ENCODE measurements around the gene CCDC157. TPM values are rescaled to one million over a fixed set of nuclear protein-coding genes. Genes with fewer than 3 reads are reported as not detected.

Gene CCDC157
- total and polyA plus RNA-seq, 4 donors = 0.53 to 1.4 (median 0.98) TPM

DNA sequence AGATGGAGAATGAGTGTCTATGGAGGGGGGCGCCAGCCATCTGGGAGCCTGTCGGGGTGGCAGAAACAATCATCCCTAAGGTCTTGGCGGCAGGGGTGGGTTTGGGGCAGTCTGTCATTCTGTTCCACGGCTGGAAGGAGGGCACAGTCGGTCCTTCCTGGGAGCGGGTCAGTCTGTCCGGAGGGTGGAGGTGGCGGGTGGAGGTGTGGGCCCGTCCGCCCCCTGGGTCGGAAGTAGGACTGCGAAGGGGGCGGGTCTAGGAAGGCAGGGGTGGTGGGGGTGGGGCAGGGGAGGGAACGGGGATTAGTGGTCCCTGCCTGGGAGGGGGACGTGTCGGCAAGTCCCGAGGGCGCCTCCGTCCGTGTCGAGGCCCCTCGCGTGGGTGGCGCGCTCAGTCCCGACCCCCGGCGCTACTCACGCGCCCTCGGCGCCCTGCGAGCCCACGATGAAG, 30.5 kb upstream of the CCDC157 start:
- Histone ChIP-seq H3K36me3 (ENCODE audit: control insufficient read depth in 4 of 4, insufficient read depth in 3 of 4, low read depth in 1 of 4, low read length in 3 of 4) (peaks cover 0 to 5% (median under 1%) of the 10 kb centered on the region in 4 donors), H3K27ac (ENCODE audit: low read depth in 1 of 2, low read length in 2 of 2) (peak overlapping the region; percentile 60 to 79), H3K9me3 (ENCODE audit: control insufficient read depth in 4 of 4, low read length in 3 of 4) (no peaks in the 10 kb centered on the region), H3K4me3 (ENCODE audit: low read depth in 1 of 3, low read length in 3 of 3) (peak overlapping the region; percentile 80 to 94 (median 91)), H3K4me1 (ENCODE audit: control insufficient read depth in 4 of 4, insufficient read depth in 4 of 4, low read length in 3 of 4) (peaks cover 4 to 35% (median 30%) of the 10 kb centered on the region in 4 donors), H3K9ac (ENCODE audit: low read depth in 1 of 2, low read length in 2 of 2) (peak overlapping the region; percentile 3 to 44), H3K27me3 (ENCODE audit: control insufficient read depth in 4 of 4, insufficient read depth in 4 of 4, low read length in 3 of 4) (no peaks in the 10 kb centered on the region)
- peak; percentile 53 for DNase-seq (ENCODE audit: low spot score)
- WGBS = 1% methylated on average over 34 of the region's 34 CpGs
- TF ChIP-seq, protein P1, sequence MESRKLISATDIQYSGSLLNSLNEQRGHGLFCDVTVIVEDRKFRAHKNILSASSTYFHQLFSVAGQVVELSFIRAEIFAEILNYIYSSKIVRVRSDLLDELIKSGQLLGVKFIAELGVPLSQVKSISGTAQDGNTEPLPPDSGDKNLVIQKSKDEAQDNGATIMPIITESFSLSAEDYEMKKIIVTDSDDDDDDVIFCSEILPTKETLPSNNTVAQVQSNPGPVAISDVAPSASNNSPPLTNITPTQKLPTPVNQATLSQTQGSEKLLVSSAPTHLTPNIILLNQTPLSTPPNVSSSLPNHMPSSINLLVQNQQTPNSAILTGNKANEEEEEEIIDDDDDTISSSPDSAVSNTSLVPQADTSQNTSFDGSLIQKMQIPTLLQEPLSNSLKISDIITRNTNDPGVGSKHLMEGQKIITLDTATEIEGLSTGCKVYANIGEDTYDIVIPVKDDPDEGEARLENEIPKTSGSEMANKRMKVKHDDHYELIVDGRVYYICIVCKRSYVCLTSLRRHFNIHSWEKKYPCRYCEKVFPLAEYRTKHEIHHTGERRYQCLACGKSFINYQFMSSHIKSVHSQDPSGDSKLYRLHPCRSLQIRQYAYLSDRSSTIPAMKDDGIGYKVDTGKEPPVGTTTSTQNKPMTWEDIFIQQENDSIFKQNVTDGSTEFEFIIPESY (IDR thresholded peaks at IDR 0.05) = no peak
- TF ChIP-seq TAF1 (conservative IDR thresholded peaks at IDR 0.05) = no peak
- TF ChIP-seq GABPA (IDR thresholded peaks at IDR 0.05 in 1 of 2, conservative IDR thresholded peaks at IDR 0.05 in 1 of 2) = no peak
- TF ChIP-seq, protein P2, sequence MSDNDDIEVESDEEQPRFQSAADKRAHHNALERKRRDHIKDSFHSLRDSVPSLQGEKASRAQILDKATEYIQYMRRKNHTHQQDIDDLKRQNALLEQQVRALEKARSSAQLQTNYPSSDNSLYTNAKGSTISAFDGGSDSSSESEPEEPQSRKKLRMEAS (IDR thresholded peaks at IDR 0.05) = no peak
- no peak for TF ChIP-seq FOXA1 (IDR thresholded peaks at IDR 0.05)

DNA sequence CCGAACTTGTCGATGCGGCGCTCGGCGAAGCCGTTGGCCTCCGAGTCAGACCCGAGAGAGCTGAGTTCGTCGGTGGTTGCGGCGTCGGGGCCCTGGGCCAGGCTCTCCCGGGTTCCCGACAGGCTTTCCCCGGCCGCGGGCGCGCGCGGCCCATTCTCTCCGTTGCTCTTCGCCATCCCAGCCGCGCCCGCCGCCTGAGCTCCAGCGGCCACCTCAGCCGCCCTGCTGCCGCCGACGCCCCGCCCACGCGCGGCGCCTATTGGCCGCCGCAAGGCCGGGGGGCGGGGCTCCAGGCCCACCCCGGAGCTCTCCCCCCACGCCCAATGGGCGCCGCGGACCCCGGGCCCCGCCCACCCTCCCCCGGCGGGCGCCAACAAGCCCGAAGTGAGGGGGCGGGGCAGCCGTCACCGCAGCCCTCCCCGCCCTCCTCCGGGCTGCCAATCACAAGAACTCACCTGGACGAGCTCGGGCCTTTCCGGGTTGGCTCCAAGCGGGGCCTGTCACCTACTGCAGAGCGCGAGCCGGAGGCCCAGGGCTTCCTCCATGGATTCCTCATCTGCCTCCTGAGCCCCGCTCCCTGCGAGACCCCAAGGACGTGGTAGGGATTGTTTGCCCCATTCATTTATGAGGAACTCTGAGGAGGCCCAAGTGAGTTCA, 30.0 kb upstream of the CCDC157 start, which contains the start of gene TBC1D10A:
TSS of gene TBC1D10A (minus strand) at position 236 of the 657 bp plus-strand sequence. CDS start at position 176, 60 bp downstream.
- Histone ChIP-seq H3K27ac (ENCODE audit: low read depth in 1 of 2, low read length in 2 of 2) (peak within 1 kb of the TSS; percentile 60 to 79), H3K36me3 (ENCODE audit: control insufficient read depth in 4 of 4, insufficient read depth in 3 of 4, low read depth in 1 of 4, low read length in 3 of 4) (peaks cover 0 to 5% (median 1%) of the 10 kb centered on the region in 4 donors), H3K4me1 (ENCODE audit: control insufficient read depth in 4 of 4, insufficient read depth in 4 of 4, low read length in 3 of 4) (peaks cover 4 to 35% (median 30%) of the 10 kb centered on the region in 4 donors), H3K27me3 (ENCODE audit: control insufficient read depth in 4 of 4, insufficient read depth in 4 of 4, low read length in 3 of 4) (no peaks in the 10 kb centered on the region), H3K9ac (ENCODE audit: low read depth in 1 of 2, low read length in 2 of 2) (peak within 1 kb of the TSS; percentile 33 to 53), H3K9me3 (ENCODE audit: control insufficient read depth in 4 of 4, low read length in 3 of 4) (no peaks in the 10 kb centered on the region), H3K4me3 (ENCODE audit: low read depth in 1 of 3, low read length in 3 of 3) (peak within 1 kb of the TSS; percentile 80 to 94 (median 91))
- under 1% methylated on average over 69 of the region's 69 CpGs for WGBS
- no peak for TF ChIP-seq HNF4G (IDR thresholded peaks at IDR 0.05)
- TF ChIP-seq SP1 (IDR thresholded peaks at IDR 0.05) = peak; percentile 11
- TF ChIP-seq RXRA (IDR thresholded peaks at IDR 0.05) = no peak
- TF ChIP-seq GABPA (IDR thresholded peaks at IDR 0.05 in 1 of 2, conservative IDR thresholded peaks at IDR 0.05 in 1 of 2) = peak in 1 of 2 donors; percentile 6
- TF ChIP-seq, protein P3, sequence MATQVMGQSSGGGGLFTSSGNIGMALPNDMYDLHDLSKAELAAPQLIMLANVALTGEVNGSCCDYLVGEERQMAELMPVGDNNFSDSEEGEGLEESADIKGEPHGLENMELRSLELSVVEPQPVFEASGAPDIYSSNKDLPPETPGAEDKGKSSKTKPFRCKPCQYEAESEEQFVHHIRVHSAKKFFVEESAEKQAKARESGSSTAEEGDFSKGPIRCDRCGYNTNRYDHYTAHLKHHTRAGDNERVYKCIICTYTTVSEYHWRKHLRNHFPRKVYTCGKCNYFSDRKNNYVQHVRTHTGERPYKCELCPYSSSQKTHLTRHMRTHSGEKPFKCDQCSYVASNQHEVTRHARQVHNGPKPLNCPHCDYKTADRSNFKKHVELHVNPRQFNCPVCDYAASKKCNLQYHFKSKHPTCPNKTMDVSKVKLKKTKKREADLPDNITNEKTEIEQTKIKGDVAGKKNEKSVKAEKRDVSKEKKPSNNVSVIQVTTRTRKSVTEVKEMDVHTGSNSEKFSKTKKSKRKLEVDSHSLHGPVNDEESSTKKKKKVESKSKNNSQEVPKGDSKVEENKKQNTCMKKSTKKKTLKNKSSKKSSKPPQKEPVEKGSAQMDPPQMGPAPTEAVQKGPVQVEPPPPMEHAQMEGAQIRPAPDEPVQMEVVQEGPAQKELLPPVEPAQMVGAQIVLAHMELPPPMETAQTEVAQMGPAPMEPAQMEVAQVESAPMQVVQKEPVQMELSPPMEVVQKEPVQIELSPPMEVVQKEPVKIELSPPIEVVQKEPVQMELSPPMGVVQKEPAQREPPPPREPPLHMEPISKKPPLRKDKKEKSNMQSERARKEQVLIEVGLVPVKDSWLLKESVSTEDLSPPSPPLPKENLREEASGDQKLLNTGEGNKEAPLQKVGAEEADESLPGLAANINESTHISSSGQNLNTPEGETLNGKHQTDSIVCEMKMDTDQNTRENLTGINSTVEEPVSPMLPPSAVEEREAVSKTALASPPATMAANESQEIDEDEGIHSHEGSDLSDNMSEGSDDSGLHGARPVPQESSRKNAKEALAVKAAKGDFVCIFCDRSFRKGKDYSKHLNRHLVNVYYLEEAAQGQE (IDR thresholded peaks at IDR 0.05) = peak; percentile 12
- TF ChIP-seq, protein P4, sequence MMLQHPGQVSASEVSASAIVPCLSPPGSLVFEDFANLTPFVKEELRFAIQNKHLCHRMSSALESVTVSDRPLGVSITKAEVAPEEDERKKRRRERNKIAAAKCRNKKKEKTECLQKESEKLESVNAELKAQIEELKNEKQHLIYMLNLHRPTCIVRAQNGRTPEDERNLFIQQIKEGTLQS (IDR thresholded peaks at IDR 0.05) = no peak
- peak in 1 of 2 donors; percentile 43 for TF ChIP-seq RAD21 (IDR thresholded peaks at IDR 0.05)
- TF ChIP-seq EGR1 (IDR thresholded peaks at IDR 0.05; ENCODE audit: low read depth in 2 of 2) = peak; percentile 29 to 72
- TF ChIP-seq, protein P1 (IDR thresholded peaks at IDR 0.05) = no peak
- DNase-seq (ENCODE audit: low spot score) = peak; percentile 92

Data from liver (tissue), 9 donors.